GM12874 (cell line): Measurements from ENCODE around the gene KLK1.

Experiments used
- TF ChIP-seq, protein P1 (sequence below): IDR thresholded peaks from 2 replicates; pipeline ENCODE4 v1.5.1; 2011; ENCODE audit warnings: low read depth, mild to moderate bottlenecking, control low read depth, low read length, moderate library complexity; ENCODE audit not compliant: insufficient read depth

Gene KLK1

DNA sequence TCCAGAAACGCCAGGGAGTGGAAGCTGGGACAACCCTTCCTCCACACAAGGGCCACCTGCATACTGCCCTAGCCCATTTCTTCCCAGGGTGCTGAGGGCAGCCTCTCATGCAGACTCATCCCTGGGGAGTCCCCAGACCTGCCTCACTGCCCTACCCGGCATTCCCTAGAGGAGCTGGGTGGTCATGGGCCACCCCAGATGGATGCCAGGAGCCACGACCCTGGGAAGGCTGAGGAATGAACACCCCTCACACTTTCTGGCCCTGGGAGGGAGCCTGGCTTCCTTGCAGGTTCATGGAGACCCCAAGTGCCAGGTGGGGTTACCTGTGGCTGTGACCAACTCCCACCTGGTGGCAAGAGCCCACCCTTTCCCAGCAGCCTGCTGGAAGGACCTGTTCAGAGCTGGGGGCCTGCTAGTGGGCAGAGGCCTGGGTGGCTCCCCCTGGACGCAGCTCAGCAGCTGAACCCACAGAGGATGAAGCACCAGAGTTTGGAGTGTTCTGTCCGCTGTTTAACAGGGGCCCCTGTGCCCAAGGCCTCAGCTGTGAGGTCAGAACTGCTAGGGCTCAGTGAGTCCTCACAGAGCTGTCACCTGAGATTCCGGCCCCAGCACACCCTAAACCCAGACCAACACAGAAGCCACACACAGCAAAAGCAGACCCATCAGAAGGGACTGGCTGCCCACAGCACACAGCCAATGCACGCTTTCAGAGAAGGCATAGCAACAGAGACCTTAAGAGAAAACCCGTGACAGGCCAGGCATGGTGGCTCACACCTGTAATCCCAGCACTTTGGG, 26.8 kb downstream of the KLK1 start:
- TF ChIP-seq, protein P1, sequence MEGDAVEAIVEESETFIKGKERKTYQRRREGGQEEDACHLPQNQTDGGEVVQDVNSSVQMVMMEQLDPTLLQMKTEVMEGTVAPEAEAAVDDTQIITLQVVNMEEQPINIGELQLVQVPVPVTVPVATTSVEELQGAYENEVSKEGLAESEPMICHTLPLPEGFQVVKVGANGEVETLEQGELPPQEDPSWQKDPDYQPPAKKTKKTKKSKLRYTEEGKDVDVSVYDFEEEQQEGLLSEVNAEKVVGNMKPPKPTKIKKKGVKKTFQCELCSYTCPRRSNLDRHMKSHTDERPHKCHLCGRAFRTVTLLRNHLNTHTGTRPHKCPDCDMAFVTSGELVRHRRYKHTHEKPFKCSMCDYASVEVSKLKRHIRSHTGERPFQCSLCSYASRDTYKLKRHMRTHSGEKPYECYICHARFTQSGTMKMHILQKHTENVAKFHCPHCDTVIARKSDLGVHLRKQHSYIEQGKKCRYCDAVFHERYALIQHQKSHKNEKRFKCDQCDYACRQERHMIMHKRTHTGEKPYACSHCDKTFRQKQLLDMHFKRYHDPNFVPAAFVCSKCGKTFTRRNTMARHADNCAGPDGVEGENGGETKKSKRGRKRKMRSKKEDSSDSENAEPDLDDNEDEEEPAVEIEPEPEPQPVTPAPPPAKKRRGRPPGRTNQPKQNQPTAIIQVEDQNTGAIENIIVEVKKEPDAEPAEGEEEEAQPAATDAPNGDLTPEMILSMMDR = no peak

DNA sequence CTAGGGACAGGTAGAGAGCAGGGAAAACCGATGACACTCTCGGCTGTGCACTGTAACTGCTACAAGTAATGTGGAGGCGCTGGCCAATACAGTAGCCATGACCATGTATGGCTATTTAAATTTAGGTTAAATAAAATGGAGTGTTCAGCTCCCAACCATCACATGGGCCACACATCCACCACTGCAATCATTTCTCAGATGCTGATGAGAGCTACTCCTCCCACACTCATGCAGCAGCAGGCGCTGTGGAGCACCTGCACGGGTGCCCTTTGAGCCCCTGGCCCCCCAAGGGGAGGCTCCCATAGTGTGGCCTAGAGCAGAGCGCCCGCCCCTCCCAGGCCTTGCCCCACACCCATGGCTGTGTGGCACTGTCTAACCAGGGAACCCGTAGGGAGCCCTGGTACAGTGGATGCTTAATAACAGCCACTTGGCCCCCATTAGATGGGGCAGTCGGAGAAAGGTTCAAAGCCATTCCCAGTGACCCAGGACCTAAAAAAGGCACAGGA, 27.4 kb downstream of the KLK1 start:
- TF ChIP-seq, protein P1 = 0 out of 2 replicates have a peak, but pooled peaks have one; percentile 31

DNA sequence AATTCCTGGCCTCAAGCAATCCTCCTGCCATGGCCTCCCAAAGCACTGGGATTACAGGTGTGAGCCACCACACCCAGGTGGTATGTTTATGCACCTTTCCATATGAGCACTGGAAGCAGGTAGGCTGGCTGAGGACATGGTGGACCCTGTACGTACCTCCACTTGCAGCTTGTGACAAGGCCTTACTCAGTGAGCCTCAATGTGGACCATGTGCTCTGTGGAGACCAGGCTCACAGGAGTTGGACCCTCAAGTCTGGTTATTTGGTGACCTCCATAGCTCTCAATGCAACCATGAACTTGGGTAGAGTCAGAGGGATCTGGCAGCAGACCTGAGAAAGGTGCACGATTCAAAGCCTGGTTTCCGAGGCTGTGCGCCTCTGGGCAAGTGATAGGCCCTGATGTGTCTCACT, 27.9 kb downstream of the KLK1 start:
- TF ChIP-seq, protein P1 = no peak

DNA sequence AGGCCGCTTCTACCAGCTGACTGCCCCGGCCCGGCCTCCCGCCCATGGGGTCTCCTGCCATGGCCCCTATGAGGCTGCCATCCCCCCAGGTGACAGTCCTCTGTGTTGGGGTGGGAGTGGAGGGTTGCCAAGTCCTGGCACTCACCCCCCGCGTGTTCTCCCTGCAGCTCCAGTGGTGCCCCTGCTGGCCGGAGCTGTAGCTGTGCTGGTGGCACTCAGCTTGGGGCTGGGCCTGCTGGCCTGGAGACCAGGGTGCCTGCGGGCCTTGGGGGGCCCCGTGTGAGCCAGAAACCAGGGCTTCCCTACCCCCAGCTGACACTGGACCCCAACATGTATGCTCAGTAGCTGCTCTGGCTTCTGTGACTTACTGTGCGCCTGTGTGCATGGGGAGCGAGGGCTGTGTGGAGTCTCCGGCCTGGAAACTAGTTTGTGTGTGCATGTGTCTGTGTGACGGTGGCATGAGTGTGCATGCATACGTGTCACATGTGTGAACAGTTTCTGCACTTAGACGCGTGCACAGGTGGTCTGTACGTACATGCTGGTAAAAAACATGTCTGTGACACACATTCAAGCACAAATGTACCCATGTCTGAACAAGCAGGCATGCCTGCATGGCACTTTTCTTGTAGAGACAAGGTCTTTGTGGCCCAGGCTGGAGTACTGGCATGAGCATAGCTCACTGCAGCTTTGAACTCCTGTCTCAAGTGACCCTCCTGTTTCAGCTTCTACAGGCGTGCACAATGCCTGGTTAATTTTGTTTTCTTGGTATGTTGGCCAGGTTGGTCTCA, 28.5 kb downstream of the KLK1 start:
- TF ChIP-seq, protein P1 = peak; percentile 32

DNA sequence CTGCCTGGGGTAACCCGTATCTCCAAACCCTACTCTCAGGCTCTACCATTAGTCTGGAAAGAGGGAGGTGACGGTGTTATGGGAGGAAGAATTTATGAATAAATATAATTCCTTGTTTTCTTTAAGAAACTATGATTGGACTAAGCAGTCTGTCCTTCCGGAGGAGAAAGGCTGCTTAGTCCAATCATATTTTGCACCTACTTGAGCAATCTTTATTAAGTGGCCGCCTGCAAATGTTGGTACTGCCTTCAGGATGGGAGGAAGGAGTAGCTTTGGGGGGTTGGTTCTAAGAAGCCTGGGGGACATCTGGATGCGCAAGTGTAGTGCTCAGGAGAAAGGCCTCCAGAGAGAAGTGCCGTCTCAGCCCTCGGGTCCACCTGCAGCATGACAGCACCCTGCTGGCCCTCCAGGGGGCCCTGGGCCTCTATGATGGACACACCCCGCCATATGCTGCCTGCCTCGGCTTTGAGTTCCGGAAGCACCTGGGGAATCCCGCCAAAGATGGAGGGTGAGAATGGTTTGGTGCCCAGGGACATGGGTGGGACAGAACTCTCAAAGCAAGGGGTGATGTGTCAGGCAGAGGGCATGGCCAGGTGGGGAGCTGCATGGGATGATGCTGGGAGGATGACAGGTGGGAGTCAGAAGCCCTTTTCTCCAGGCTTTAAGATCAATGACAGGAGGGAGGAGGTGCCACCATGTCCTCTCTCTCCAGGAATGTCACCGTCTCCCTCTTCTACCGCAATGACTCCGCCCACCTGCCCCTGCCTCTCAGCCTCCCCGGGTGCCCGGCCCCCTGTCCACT, 29.3 kb downstream of the KLK1 start:
- TF ChIP-seq, protein P1 = peak; percentile 24; the same call in 1 of the 2 replicates

DNA sequence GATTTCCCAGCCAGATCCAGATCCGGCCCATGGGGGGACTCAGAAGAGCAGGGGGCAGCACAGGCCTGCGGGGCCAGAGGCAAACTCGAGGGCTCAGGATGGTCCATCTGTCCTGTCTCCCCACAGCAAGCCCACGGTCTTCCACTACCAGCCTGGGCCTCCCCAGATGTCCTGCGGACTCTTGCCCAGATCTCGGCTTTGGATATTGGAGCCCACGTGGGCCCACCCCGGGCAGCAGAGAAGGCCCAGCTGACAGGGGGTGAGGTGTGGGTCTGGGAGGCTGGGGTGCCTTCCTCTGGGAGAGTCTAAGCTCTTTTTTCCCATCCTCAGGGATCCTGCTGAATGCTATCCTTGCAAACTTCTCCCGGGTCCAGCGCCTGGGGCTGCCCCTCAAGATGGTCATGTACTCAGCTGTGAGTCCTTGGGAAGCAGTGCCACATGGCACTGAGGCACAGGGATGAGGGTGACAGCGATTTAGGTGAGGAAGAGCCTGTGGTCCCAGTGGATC, 30.0 kb downstream of the KLK1 start:
- TF ChIP-seq, protein P1 = no peak
